HG03442 (cell line): ENCODE results near the gene OR4F6.

Experiments
- ATAC-seq: cut with Tn5 transposase; IDR thresholded peaks from one replicate; pipeline ENCODE4 v1.9.1; 2021; ENCODE audit warnings: mild to moderate bottlenecking, moderate library complexity; ENCODE audit not compliant: unreplicated experiment

Gene OR4F6

GRCh38 chr15:101804375-101804774, 1.1 kb downstream of the OR4F6 start:
- ATAC-seq: no peak

- no peak for ATAC-seq
Observed at GRCh38 chr15:101804941-101805340, 1.6 kb downstream of the OR4F6 start.

GRCh38 chr15:101805605-101806345, 2.5 kb downstream of the OR4F6 start:
- ATAC-seq: no peak

GRCh38 chr15:101807345-101807945, 4.1 kb downstream of the OR4F6 start:
- no peak for ATAC-seq

GRCh38 chr15:101808201-101808600, 4.9 kb downstream of the OR4F6 start:
- no peak for ATAC-seq

- no peak for ATAC-seq
Observed at GRCh38 chr15:101810456-101810855, 7.1 kb downstream of the OR4F6 start.

- ATAC-seq: no peak
Observed at GRCh38 chr15:101810876-101811275, 7.6 kb downstream of the OR4F6 start.

GRCh38 chr15:101811902-101812301, 8.6 kb downstream of the OR4F6 start, which contains the start of gene OR4F15:
Gene OR4F15, plus strand, starts transcription at chr15:101812202. Its CDS starts 5,985 bp downstream, at chr15:101818187.
- no peak for ATAC-seq

- no peak for ATAC-seq
Observed at GRCh38 chr15:101813803-101814534, 10.7 kb downstream of the OR4F6 start.

GRCh38 chr15:101820781-101821180, 17.5 kb downstream of the OR4F6 start:
- ATAC-seq: no peak

- ATAC-seq: no peak
Observed at GRCh38 chr15:101827257-101827656, 23.9 kb downstream of the OR4F6 start.

- no peak for ATAC-seq
Observed at GRCh38 chr15:101828774-101829173, 25.5 kb downstream of the OR4F6 start.

GRCh38 chr15:101841656-101842055, 38.3 kb downstream of the OR4F6 start:
- no peak for ATAC-seq

GRCh38 chr15:101844916-101845315, 41.6 kb downstream of the OR4F6 start:
- ATAC-seq: no peak

GRCh38 chr15:101852356-101852755, 49.0 kb downstream of the OR4F6 start:
- ATAC-seq: no peak
